ENCODE measurements around the gene APBA2.

- TF ChIP-seq, protein P1, sequence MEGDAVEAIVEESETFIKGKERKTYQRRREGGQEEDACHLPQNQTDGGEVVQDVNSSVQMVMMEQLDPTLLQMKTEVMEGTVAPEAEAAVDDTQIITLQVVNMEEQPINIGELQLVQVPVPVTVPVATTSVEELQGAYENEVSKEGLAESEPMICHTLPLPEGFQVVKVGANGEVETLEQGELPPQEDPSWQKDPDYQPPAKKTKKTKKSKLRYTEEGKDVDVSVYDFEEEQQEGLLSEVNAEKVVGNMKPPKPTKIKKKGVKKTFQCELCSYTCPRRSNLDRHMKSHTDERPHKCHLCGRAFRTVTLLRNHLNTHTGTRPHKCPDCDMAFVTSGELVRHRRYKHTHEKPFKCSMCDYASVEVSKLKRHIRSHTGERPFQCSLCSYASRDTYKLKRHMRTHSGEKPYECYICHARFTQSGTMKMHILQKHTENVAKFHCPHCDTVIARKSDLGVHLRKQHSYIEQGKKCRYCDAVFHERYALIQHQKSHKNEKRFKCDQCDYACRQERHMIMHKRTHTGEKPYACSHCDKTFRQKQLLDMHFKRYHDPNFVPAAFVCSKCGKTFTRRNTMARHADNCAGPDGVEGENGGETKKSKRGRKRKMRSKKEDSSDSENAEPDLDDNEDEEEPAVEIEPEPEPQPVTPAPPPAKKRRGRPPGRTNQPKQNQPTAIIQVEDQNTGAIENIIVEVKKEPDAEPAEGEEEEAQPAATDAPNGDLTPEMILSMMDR (IDR thresholded peaks at IDR 0.05): no peak
- TF ChIP-seq POLR2A (IDR thresholded peaks at IDR 0.05): no peak
Measured at GRCh38 chr15:29070471-29071231, 184.9 kb downstream of the APBA2 start.
